ENCODE data around the gene MGAT4D.

- TF ChIP-seq CTCF (IDR thresholded peaks at IDR 0.05) (no peak), PBX3 (IDR thresholded peaks at IDR 0.05) (no peak), TEAD4 (IDR thresholded peaks at IDR 0.05; ENCODE audit: borderline replicate concordance, insufficient read depth) (no peak), MAX (IDR thresholded peaks at IDR 0.05; ENCODE audit: low read depth) (no peak), YY1 (IDR thresholded peaks at IDR 0.05; ENCODE audit: low read depth) (no peak), EP300 (IDR thresholded peaks at IDR 0.05; ENCODE audit: borderline replicate concordance in 1 of 2, low read depth in 1 of 2, low read length in 1 of 2) (no peak)
Observed at GRCh38 chr4:140515423-140515822, 17.3 kb upstream of the MGAT4D start.
